Fibroblast of pulmonary artery (primary cell): Measurements from ENCODE around the gene IGLL1.
"Not testable (repeated sequence)": the region's sequence is repeated elsewhere in the genome, so short reads cannot be mapped to it uniquely, and the experiment has no call there.

Experiments used
- DNase-seq: peaks from one replicate; pipeline ENCODE4 v3.0.0-alpha.2; 2010; ENCODE audit warnings: low read depth
- H3K4me3 ChIP-seq: replicated peaks from 2 replicates; pipeline ENCODE4 v1.5.1; 2011; ENCODE audit warnings: low read depth, mild to moderate bottlenecking, control low read depth, low read length, moderate library complexity
- TF ChIP-seq, protein P1 (sequence below): IDR thresholded peaks from 2 replicates; pipeline ENCODE4 v1.5.1; 2011; ENCODE audit warnings: mild to moderate bottlenecking, control low read depth, low read length, inconsistent platforms; ENCODE audit errors: missing control alignments

Gene IGLL1

DNA sequence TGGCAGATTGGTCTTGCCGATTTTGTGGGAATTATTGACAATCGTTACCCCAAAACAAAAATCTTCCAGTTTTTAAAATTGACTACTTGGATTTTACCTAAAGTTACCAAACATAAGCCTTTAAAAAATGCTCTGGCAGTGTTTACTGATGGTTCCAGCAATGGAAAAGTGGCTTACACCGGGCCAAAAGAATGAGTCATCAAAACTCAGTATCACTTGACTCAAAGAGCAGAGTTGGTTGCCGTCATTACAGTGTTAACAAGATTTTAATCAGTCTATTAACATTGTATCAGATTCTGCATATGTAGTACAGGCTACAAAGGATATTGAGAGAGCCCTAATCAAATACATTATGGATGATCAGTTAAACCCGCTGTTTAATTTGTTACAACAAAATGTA lies 37.2 kb downstream of the IGLL1 start:
- TF ChIP-seq, protein P1, sequence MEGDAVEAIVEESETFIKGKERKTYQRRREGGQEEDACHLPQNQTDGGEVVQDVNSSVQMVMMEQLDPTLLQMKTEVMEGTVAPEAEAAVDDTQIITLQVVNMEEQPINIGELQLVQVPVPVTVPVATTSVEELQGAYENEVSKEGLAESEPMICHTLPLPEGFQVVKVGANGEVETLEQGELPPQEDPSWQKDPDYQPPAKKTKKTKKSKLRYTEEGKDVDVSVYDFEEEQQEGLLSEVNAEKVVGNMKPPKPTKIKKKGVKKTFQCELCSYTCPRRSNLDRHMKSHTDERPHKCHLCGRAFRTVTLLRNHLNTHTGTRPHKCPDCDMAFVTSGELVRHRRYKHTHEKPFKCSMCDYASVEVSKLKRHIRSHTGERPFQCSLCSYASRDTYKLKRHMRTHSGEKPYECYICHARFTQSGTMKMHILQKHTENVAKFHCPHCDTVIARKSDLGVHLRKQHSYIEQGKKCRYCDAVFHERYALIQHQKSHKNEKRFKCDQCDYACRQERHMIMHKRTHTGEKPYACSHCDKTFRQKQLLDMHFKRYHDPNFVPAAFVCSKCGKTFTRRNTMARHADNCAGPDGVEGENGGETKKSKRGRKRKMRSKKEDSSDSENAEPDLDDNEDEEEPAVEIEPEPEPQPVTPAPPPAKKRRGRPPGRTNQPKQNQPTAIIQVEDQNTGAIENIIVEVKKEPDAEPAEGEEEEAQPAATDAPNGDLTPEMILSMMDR = no peak
- H3K4me3 ChIP-seq = no peak overlapping the region
- DNase-seq = peak; percentile 42

DNA sequence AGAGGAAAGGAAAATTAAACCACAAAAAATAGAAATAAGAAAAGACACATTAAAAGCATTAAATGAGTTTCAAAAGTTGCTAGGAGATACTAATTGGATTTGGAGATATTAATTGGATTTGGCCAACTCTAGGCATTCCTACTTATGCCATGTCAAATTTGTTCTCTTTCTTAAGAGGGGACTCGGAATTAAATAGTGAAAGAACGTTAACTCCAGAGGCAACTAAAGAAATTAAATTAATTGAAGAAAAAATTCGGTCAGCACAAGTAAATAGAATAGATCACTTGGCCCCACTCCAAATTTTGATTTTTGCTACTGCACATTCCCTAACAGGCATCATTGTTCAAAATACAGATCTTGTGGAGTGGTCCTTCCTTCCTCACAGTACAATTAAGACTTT lies 37.7 kb downstream of the IGLL1 start:
- DNase-seq = not testable (repeated sequence)

DNA sequence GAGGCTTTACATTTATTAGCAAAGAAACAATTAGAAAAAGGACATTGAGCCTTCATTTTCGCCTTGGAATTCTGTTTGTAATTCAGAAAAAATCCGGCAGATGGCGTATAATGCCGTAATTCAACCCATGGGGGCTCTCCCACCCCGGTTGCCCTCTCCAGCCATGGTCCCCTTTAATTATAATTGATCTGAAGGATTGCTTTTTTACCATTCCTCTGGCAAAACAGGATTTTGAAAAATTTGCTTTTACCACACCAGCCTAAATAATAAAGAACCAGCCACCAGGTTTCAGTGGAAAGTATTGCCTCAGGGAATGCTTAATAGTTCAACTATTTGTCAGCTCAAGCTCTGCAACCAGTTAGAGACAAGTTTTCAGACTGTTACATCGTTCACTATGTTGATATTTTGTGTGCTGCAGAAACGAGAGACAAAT lies 38.2 kb downstream of the IGLL1 start:
- peak; percentile 23 for DNase-seq
- TF ChIP-seq, protein P1 = peak; percentile 52
- H3K4me3 ChIP-seq = not testable (repeated sequence)

More for the DNA sequence above, 37.7 kb downstream of the IGLL1 start:
- not testable (repeated sequence) for H3K4me3 ChIP-seq

DNA sequence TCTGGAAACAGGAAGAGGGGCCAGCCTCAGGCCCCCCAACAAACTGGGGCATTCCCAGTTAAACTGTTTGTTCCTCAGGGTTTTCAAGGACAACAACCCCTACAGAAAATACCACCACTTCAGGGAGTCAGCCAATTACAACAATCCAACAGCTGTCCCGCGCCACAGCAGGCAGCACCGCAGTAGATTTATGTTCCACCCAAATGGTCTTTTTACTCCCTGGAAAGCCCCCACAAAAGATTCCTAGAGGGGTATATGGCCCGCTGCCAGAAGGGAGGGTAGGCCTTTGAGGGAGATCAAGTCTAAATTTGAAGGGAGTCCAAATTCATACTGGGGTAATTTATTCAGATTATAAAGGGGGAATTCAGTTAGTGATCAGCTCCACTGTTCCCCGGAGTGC lies 39.3 kb downstream of the IGLL1 start:
- not testable (repeated sequence) for DNase-seq, H3K4me3 ChIP-seq

DNA sequence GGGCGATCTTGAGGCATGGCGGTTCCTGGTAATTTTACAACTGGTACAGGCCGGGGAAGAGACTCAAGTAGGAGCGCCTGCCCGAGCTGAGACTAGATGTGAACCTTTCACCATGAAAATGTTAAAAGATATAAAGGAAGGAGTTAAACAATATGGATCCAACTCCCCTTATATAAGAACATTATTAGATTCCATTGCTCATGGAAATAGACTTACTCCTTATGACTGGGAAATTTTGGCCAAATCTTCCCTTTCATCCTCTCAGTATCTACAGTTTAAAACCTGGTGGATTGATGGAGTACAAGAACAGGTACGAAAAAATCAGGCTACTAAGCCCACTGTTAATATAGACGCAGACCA lies 40.3 kb downstream of the IGLL1 start:
- not testable (repeated sequence) for H3K4me3 ChIP-seq, DNase-seq

DNA sequence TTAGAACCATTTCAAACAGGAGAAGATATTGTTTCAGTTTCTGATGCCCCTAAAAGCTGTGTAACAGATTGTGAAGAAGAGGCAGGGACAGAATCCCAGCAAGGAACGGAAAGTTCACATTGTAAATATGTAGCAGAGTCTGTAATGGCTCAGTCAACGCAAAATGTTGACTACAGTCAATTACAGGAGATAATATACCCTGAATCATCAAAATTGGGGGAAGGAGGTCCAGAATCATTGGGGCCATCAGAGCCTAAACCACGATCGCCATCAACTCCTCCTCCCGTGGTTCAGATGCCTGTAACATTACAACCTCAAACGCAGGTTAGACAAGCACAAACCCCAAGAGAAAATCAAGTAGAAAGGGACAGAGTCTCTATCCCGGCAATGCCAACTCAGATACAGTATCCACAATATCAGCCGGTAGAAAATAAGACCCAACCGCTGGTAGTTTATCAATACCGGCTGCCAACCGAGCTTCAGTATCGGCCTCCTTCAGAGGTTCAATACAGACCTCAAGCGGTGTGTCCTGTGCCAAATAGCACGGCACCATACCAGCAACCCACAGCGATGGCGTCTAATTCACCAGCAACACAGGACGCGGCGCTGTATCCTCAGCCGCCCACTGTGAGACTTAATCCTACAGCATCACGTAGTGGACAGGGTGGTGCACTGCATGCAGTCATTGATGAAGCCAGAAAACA lies 40.8 kb downstream of the IGLL1 start:
- TF ChIP-seq, protein P1 = peak; percentile 78
- no peak overlapping the region for H3K4me3 ChIP-seq
- DNase-seq = peak; percentile 87

DNA sequence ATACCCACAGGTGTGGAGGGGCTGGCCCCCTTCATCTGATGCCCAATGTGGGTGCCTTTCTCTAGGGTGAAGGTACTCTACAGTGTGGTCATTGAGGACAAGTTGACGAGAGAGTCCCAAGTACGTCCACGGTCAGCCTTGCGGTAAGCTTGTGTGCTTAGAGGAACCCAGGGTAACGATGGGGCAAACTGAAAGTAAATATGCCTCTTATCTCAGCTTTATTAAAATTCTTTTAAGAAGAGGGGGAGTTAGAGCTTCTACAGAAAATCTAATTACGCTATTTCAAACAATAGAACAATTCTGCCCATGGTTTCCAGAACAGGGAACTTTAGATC lies 41.4 kb downstream of the IGLL1 start:
- DNase-seq = not testable (repeated sequence)

DNA sequence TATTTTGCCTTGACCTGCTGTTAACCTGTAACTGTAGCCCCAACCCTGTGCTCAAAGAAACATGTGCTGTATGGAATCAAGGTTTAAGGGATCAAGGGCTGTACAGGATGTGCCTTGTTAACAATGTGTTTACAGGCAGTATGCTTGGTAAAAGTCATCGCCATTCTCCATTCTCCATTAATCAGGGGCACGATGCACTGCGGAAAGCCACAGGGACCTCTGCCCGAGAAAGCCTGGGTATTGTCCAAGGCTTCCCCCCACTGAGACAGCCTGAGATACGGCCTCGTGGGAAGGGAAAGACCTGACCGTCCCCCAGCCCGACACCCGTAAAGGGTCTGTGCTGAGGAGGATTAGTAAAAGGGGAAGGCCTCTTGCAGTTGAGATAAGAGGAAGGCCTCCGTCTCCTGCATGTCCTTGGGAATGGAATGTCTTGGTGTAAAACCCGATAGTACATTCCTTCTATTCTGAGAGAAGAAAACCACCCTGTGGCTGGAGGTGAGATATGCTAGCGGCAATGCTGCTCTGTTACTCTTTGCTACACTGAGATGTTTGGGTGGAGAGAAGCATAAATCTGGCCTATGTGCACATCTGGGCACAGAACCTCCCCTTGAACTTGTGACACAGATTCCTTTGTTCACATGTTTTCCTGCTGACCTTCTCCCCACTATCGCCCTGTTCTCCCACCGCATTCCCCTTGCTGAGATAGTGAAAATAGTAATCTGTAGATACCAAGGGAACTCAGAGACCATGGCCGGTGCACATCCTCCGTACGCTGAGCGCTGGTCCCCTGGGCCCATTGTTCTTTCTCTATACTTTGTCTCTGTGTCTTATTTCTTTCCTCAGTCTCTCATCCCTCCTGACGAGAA lies 42.0 kb downstream of the IGLL1 start:
- peak; percentile 81 for DNase-seq
- TF ChIP-seq, protein P1 = peak; percentile 27
- not testable (repeated sequence) for H3K4me3 ChIP-seq

More for the DNA sequence above, 41.4 kb downstream of the IGLL1 start:
- H3K4me3 ChIP-seq = not testable (repeated sequence)

DNA sequence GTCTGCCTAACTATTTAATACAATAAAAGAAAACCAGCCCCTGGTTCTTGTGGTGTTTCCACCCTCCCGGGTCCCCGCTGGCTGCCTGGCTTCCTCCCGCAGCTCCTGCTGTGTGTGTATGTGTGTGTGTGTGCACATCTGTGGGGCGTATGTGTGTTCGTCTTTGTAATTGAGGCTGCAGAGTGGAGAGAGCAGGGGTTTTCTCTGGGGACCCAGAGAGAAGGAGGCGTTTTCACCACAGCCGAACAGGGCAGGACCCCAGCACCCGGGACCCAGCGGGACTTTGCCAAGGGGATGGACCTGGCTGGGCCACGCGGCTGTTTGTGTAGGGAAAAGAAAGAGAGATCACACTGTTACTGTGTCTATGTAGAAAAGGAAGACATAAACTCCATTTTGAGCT lies 42.7 kb downstream of the IGLL1 start:
- no peak for DNase-seq
- TF ChIP-seq, protein P1 = no peak
- no peak overlapping the region for H3K4me3 ChIP-seq
